K562 (cell line): ENCODE results near the gene SUMO3.

Experiments
- FOXJ3 ChIP-seq: sonication (generic); formaldehyde crosslinking; IDR thresholded peaks from 2 replicates; pipeline ENCODE4 v1.4.0; 2020; ENCODE audit warnings: mild to moderate bottlenecking, missing genetic modification reagents
- GATA2 ChIP-seq: sonication (generic); formaldehyde crosslinking; IDR thresholded peaks from 2 replicates; pipeline ENCODE4 v1.4.0; 2020; ENCODE audit warnings: mild to moderate bottlenecking, missing genetic modification reagents
- MYNN ChIP-seq, 2 experiments: sonication (generic); formaldehyde crosslinking in 1 of 2; IDR thresholded peaks; 2 replicates each; pipeline versions ENCODE4 v1.5.0 to v1.6.1; 2016 to 2020; ENCODE audit warnings: antibody characterized with exemption in 1 of 2, missing genetic modification reagents in 1 of 2
- PATZ1 ChIP-seq: fragments of 250-450 bp; sonication (Bioruptor Pico); IDR thresholded peaks from 2 replicates; pipeline ENCODE4 v1.5.0; 2020; ENCODE audit warnings: mild to moderate bottlenecking, borderline replicate concordance
- RBM39 ChIP-seq: fragments of 200-400 bp; formaldehyde crosslinking; optimal IDR thresholded peaks from 2 replicates; pipeline ENCODE3; 2018; ENCODE audit warnings: low read depth, low read length
- ZHX1 ChIP-seq: fragments of 150-350 bp; conservative IDR thresholded peaks from 2 replicates; pipeline ENCODE4 v1.6.1; 2014; ENCODE audit warnings: low read length
- TF ChIP-seq, protein P1 (sequence below), 3 experiments: IDR thresholded peaks in 2 of 3; conservative IDR thresholded peaks in 1 of 3; 2 replicates each; pipeline ENCODE4 v1.5.1; 2011 to 2012; ENCODE audit warnings: low read length in 3 of 3, mild to moderate bottlenecking in 3 of 3, control low read depth in 2 of 3, improper control_type of control experiment in 1 of 3, inconsistent platforms in 1 of 3, low read depth in 1 of 3, mixed read lengths in 1 of 3, moderate library complexity in 1 of 3; ENCODE audit not compliant: insufficient read depth in 2 of 3
- TF ChIP-seq, protein P2 (sequence below): sonication (generic); formaldehyde crosslinking; IDR thresholded peaks from 2 replicates; pipeline ENCODE4 v1.4.0; 2020; ENCODE audit warnings: mild to moderate bottlenecking, missing genetic modification reagents
- TF ChIP-seq, protein P3 (sequence below): fragments of 450-650 bp; IDR thresholded peaks from 2 replicates; pipeline ENCODE4 v1.6.1; 2016

- TF ChIP-seq ZHX1 (no peak), GATA2 (CRISPR knock-in tag) (peak; percentile 63; the same call in 1 of the 2 replicates), MYNN (IDR thresholded peaks at IDR 0.05) (no peak), MYNN (CRISPR knock-in tag; IDR thresholded peaks at IDR 0.05) (no peak), FOXJ3 (CRISPR knock-in tag) (no peak), RBM39 (no peak), PATZ1 (CRISPR knock-in tag) (no peak)
- TF ChIP-seq, protein P1, sequence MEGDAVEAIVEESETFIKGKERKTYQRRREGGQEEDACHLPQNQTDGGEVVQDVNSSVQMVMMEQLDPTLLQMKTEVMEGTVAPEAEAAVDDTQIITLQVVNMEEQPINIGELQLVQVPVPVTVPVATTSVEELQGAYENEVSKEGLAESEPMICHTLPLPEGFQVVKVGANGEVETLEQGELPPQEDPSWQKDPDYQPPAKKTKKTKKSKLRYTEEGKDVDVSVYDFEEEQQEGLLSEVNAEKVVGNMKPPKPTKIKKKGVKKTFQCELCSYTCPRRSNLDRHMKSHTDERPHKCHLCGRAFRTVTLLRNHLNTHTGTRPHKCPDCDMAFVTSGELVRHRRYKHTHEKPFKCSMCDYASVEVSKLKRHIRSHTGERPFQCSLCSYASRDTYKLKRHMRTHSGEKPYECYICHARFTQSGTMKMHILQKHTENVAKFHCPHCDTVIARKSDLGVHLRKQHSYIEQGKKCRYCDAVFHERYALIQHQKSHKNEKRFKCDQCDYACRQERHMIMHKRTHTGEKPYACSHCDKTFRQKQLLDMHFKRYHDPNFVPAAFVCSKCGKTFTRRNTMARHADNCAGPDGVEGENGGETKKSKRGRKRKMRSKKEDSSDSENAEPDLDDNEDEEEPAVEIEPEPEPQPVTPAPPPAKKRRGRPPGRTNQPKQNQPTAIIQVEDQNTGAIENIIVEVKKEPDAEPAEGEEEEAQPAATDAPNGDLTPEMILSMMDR (IDR thresholded peaks at IDR 0.05 in 2 of 3, conservative IDR thresholded peaks at IDR 0.05 in 1 of 3; ENCODE audit: insufficient read depth in 2 of 3, low read depth in 1 of 3, low read length in 3 of 3), result peak; percentile 29 to 67 (median 32); a peak in 2 of 6 replicates
- TF ChIP-seq, protein P2, sequence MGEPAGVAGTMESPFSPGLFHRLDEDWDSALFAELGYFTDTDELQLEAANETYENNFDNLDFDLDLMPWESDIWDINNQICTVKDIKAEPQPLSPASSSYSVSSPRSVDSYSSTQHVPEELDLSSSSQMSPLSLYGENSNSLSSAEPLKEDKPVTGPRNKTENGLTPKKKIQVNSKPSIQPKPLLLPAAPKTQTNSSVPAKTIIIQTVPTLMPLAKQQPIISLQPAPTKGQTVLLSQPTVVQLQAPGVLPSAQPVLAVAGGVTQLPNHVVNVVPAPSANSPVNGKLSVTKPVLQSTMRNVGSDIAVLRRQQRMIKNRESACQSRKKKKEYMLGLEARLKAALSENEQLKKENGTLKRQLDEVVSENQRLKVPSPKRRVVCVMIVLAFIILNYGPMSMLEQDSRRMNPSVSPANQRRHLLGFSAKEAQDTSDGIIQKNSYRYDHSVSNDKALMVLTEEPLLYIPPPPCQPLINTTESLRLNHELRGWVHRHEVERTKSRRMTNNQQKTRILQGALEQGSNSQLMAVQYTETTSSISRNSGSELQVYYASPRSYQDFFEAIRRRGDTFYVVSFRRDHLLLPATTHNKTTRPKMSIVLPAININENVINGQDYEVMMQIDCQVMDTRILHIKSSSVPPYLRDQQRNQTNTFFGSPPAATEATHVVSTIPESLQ (CRISPR knock-in tag), result no peak
- TF ChIP-seq, protein P3, sequence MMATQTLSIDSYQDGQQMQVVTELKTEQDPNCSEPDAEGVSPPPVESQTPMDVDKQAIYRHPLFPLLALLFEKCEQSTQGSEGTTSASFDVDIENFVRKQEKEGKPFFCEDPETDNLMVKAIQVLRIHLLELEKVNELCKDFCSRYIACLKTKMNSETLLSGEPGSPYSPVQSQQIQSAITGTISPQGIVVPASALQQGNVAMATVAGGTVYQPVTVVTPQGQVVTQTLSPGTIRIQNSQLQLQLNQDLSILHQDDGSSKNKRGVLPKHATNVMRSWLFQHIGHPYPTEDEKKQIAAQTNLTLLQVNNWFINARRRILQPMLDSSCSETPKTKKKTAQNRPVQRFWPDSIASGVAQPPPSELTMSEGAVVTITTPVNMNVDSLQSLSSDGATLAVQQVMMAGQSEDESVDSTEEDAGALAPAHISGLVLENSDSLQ, result no peak
These were observed 14.2 kb downstream of the SUMO3 start for GRCh38 chr21:44803651-44804050.
